GM11168 (cell line): ENCODE data around the gene TOM1.

ENCODE experiments used
- in situ Hi-C: fragments of 300-500 bp; cut with MboI; formaldehyde crosslinking; loops from one replicate; pipeline ENCODE4 v1.12.0; 2022; ENCODE audit warnings: low sequenced_read_pairs; ENCODE audit not compliant: unreplicated experiment

TOM1 gene

GRCh38 chr22:35299673-35300499 lies at the start of gene TOM1:
Gene TOM1, plus strand, starts transcription at chr22:35299894. Its CDS starts 35 bp downstream, at chr22:35299929.
- in situ Hi-C loops: no loop called here

- in situ Hi-C loops: no loop called here
Observed at GRCh38 chr22:35250156-35250555, 49.5 kb upstream of the TOM1 start.

GRCh38 chr22:35253946-35254345 lies 45.7 kb upstream of the TOM1 start:
- in situ Hi-C loops: no loop called here

GRCh38 chr22:35257002-35257320 lies 42.7 kb upstream of the TOM1 start:
- in situ Hi-C loops: no loop called here

GRCh38 chr22:35257321-35258190 lies 42.1 kb upstream of the TOM1 start, which contains the start of gene HMGXB4:
Gene HMGXB4, plus strand, starts transcription at chr22:35257493. Its CDS starts 4,898 bp downstream, at chr22:35262391.
- in situ Hi-C loops: no loop called here

GRCh38 chr22:35258191-35258988 lies 41.3 kb upstream of the TOM1 start:
- in situ Hi-C loops: no loop called here

GRCh38 chr22:35264986-35265385 lies 34.7 kb upstream of the TOM1 start:
- in situ Hi-C loops: no loop called here

GRCh38 chr22:35266277-35266676 lies 33.4 kb upstream of the TOM1 start:
- in situ Hi-C loops: no loop called here

GRCh38 chr22:35269630-35270029 lies 30.1 kb upstream of the TOM1 start:
- in situ Hi-C loops: no loop called here

- in situ Hi-C loops: no loop called here
Observed at GRCh38 chr22:35274154-35274871, 25.4 kb upstream of the TOM1 start.

GRCh38 chr22:35275580-35275979 lies 24.1 kb upstream of the TOM1 start:
- in situ Hi-C loops: no loop called here

GRCh38 chr22:35276019-35276418 lies 23.7 kb upstream of the TOM1 start:
- in situ Hi-C loops: no loop called here

GRCh38 chr22:35288116-35288515 lies 11.6 kb upstream of the TOM1 start:
- in situ Hi-C loops: no loop called here

- in situ Hi-C loops: no loop called here
Observed at GRCh38 chr22:35292786-35293185, 6.9 kb upstream of the TOM1 start.

- in situ Hi-C loops: no loop called here
Observed at GRCh38 chr22:35296051-35296450, 3.6 kb upstream of the TOM1 start.

- in situ Hi-C loops: no loop called here
Observed at GRCh38 chr22:35299217-35299672, 449 bp upstream of the TOM1 start.

GRCh38 chr22:35301372-35301874 lies 1.7 kb downstream of the TOM1 start:
- in situ Hi-C loops: no loop called here

GRCh38 chr22:35303029-35303624 lies 3.4 kb downstream of the TOM1 start:
- in situ Hi-C loops: no loop called here

GRCh38 chr22:35305525-35306070 lies 5.9 kb downstream of the TOM1 start:
- in situ Hi-C loops: no loop called here
